SW 1271 (cell line): ENCODE results near the gene SKI.

ENCODE experiments used
- DNase-seq, 2 experiments: peaks; one replicate each; lab custom pipeline; 2025; lab: John Stamatoyannopoulos, UW

SKI gene

GRCh38 chr1:2229911-2230731 is 2.0 kb downstream of the SKI start:
- DNase-seq, result no peak

DNA sequence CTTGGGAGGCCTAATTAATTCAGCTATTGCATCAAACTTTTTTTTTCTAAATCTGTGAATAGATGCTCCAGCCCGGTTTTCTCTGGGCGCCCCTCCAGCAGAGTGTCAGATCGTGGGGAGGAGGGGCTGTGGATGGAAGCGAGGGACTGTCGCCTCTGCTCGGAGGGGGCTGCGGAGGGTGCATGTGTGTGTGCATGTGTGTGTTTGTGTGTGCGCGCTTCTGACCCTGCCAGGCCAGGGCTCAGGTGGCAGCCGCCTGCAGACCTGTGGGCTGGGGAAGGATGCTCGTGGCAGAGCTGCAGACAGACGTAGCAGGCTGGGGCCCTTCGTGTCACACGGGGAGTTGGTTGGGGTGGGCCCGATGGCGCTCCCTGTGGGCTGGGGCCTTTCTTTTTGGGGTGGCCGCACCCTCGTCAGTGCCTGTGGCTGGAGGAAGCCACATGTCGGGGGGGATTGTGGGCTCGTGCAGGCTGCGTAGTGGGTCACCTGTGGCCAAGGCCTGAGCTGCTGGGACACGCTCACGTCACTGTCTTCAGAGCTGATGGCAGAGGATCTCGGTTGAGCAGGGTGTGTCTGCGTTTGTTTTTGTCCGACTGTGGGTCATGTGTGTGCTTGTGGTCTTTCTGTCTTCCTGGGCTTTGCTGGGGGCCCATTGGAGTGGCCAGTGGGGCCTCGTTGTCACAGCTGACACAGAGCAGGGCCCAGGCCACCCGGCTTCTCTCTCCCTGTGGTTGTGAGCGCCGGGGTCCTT is 2.8 kb downstream of the SKI start:
- DNase-seq, result peak in 1 of 2 experiments; percentile 8

DNA sequence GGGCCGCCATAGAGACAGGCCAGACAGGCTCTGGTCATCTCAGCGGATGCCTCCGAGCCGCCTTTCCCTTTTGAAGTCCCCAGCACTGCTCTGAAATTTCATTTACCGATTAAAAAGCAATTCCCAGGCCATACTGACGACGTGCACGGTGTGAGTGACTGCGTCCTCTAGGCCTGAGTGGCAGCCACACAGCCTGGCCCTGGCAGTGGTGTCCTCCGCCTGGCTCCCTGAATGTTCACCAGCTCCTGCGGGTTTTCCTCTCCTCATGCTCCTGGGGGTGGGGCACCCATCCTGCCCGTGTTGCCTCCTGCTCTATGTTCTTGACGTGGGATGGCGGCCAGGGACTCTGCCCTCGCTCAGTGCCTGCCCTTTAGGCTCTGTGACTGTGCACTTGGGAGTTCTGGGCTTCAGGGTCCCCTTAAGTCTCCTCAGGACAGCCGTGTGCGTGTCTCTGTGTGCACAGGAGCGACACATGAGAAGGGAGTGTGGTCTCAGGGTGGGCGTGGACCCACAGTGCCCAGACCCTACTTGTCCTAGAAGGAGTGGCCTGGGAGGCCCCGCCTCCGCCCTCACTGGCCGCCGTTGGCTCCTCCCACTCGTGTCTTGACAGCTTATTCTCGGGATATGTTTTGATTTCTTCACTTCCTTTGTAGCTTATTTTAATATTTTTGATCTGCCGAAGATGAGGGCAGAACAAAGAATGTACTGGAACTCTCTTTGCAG is 3.6 kb downstream of the SKI start:
- peak in 1 of 2 experiments; percentile 72 for DNase-seq

DNA sequence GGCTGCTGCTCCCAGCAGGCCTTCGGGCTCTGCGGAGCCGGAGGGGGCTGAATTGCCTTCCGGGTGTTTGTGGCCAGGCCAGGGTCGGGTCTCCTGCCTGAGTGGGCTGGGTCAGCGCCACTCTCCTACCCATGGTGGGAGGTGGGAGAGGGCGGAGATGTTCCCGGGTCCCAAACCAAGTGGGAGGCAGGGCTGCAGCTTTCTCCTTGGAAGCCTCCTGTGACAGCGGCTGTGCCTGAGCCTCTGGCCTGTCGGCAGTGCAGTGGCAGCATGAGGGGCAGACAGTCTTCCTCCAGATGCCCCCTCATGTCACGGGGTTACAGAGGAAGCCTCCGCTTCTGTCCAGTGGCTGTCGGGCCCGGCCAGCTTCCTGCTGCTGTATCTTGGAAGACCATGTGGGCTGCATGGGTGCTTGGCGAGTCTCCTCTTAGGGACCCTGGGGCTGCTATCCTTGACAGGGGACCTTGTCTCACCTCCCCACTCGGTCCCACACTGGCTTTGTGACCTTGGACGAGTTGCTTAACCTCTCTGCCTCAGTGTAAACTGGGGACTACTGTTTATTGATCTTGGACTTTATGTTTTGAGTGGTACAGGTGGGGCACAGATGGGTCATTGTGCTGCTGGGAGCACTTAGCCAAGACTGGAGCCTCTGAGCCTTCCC is 4.3 kb downstream of the SKI start:
- no peak for DNase-seq

DNA sequence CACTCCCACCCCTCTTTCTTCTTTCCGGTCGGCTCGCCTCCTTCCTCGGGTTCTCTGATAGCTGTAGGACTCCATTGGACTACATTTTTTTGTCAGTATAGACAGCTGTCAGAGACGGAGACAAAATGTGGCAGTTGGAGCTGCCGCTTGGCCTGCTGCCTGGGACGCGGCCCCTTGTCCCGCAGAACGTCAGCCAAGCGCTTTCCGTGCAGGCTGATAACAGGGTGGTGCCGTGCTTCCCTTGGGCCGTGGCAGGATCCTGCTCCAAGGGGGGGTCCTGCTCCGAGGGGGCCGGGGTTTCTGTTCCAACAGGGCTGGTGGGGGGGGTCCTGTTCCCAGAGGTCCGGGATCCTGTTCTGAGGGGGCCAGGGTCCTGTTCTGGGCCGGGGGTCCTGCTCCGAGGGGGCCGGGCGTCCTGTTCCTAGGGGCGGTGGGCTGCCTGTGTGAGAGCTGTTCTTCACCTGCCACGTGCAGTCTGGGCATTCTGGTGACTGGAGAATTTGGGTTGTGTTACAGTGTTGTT is 4.9 kb downstream of the SKI start:
- no peak for DNase-seq

DNA sequence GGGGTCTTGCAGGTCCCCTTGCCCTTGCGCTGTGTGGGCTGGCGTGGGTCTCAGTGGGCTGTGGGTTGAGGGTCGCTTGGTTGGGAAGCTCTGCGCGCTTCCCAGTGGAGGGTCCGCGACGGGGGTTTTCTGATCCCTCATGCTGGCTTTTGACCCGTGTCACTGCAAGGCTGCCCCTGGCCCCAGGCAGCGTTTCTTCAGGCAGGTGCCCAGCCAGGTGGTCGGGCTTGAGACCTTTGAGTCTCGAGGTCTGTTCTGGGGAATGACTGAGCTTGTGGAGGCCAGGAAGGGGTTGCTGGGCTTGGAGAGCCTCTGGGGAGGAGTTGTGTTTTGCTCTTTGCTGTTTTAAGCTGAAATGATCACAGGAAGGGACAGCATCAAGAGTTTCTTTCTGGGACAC is 5.3 kb downstream of the SKI start:
- no peak for DNase-seq

GRCh38 chr1:2233997-2234761 is 6.1 kb downstream of the SKI start:
- DNase-seq, result peak in 1 of 2 experiments; percentile 7

DNA sequence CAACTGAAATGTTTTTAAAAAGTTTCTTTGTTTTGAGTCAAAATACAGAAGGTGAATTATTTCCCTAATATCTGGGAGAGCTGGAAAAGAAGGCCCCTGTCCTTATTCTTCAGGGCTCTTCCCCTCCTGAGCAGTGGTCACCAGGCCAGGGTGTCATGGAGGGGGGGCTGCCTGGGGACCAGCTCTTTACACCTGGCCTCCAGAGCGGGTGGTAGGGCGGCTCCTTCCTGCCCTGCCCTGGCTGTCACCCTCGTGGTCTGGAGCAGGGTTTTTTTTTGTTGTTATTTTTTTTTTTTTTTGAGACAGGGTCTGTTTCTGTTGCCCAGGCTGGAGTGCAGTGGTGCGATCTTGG is 6.6 kb downstream of the SKI start:
- no peak for DNase-seq

GRCh38 chr1:2235300-2235998 is 7.3 kb downstream of the SKI start:
- no peak for DNase-seq

- DNase-seq, result no peak
Observed at GRCh38 chr1:2236695-2237677, 8.9 kb downstream of the SKI start.

DNA sequence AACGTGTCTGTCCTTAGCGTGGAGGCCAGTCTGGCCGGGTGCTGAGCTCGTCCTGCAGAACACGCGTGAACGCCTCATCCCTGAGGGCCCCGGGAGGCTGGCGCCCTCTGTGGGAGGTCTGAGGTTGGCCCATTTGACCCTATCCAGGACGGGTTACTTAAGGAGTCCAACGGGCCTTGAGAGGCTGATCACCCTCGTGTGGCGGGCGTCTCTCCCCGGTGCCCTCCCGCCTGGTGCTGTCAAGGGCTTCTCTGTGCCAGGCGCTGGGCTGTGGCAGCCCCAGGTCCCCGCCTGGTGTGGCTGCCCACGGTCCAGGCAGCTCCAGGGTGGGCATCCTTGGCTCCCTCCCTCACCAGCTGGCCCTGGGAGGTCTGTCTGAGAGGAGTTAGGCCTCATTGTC is 9.7 kb downstream of the SKI start:
- no peak for DNase-seq

- no peak for DNase-seq
Observed at GRCh38 chr1:2238361-2239012, 10.4 kb downstream of the SKI start.

DNA sequence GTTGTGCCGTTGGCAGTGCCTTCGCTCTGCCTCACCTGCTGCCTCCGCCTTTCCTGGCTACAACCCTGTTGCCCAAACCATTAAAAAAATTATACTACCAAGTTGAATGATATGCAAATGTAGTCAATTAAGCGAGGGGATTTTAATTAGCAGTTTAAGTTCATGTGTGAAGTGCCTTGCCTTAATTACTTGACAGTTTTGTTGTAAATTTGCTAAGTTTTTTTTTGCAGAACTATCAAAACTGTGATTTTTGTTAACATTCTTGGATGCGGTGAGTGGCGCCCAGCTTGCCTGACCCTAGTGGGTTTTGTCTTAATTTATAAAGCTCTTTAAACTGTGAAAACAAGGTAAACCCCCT is 10.9 kb downstream of the SKI start:
- DNase-seq, result no peak

DNA sequence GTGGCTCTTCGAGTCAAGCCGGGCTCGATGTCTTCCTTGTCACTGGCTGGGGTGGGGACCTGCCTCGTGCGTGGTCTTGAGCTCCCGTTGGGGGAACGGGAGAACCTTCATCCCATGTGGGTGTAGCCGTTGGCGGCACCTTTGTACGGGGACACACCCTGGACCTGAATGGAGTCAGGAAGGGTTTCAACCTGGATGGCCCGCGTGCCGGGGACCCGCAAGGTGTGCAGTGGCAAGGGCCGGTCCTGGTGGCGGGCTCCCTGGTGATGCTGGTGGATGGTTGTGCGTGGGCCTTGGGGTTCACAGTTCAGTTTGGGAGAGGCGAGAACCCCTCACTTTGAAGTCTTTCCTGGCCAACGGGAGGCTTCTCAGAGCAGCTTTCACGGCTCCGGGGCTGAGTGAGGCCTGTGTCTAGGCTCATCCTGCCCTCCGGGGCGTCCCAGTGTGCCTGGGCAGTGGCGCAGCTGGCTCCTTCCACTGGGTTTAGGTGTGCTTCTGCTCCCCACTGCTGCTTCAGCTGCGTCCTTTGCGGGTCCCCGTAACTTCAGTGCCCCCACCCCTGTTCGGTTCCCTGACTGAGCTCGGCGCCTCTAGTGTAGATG is 11.4 kb downstream of the SKI start:
- DNase-seq, result no peak

DNA sequence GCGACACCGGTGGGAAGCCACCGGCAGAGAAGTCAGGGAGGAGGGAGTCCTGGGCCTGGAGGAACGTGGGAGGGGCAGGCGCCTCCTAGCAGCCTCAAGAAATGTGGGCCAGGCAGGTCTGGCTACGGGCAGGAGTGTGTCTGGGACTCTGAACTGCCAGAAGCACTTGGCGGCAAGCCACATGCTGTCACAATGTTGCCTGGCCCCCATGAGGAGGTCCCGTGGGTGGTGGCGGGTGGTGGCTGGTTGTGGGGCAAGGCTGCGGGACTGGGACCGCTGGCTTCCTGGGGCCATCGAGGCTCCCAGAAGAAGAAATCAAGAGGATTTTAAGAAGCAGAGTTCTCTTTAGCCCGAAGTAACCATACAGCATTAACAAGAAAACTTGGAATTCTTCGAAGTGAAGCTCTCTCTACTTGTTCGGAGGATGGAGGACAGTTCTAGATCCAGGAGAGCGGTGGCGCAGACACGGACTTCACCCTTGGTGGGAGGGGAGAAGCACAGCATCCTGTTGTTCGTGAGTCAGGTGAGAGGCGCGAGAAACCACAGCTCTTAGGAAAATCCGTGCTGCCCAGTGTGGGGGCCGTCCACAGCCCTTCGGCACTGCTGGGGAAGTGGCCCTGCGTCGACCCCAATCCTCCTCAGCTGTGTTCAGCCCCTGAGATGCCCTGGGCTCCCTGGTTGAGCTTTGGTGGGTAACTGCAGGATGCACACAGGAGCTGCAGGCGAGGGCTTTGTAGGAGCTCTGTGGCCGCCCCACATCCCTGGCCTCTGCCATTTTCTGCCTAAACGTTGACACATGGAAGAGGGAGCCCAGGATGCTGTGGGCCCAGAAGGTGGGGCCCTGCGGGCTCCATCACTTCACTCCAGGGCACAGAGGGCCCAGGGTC is 12.4 kb downstream of the SKI start:
- no peak for DNase-seq

- DNase-seq, result no peak
Observed at GRCh38 chr1:2241820-2242219, 13.7 kb downstream of the SKI start.
